H1 (cell line): ENCODE measurements around the gene EVC2. TPM values are rescaled to one million over a fixed set of nuclear protein-coding genes. Genes with fewer than 3 reads are reported as not detected.

Source experiments
- polyA plus RNA-seq, 7 experiments: library from polyadenylated mRNA; depleted of rRNA in 3 of 7; stranded (reverse) in 5 of 7; unstranded in 2 of 7; fragments of >200 nt in 5 of 7; fragments of 200-250 nt in 2 of 7; gene quantifications; 1 replicate in 5 of 7; 2 replicates in 1 of 7; 4 replicates in 1 of 7; pipeline versions ENCODE4 v1.2.1 to v1.2.3, GENCODE V29; 2011 to 2013; ENCODE audit warnings: missing spikeins in 2 of 7, mixed read lengths in 2 of 7
- total RNA-seq: library from RNA; stranded (reverse); fragmentation: NEBNext Ultra II Directional; extraction: Animal tissue kit (Norgen Biotek cat#: 25700); gene quantifications from 2 replicates; pipeline ENCODE4 v1.2.1, GENCODE V29; 2021

Gene EVC2
- total and polyA plus RNA-seq, 2 of the 8 experiments (the other 6 are each of a cell fraction or from before 2014, with no cell fraction given), result 0.73 to 5.9 TPM

Other genes starting within 250 kb of the EVC2 start
- 9.8 and 11.3 TPM in 2 replicates for gene EVC, start 2.6 kb upstream of the EVC2 start, total RNA-seq
- gene EVC, start 2.6 kb upstream of the EVC2 start, polyA plus RNA-seq (2011; rRNA removed), result 2.6 and 5.1 TPM in 2 replicates
- gene CRMP1, start 184.5 kb upstream of the EVC2 start, total RNA-seq, result 117 and 120 TPM in 2 replicates
- 131 and 137 TPM in 2 replicates for gene CRMP1, start 184.5 kb upstream of the EVC2 start, polyA plus RNA-seq (2011; rRNA removed)